HG03135 (cell line): ENCODE results near the gene DKKL1.
A peak's percentile ranks its signal among the peaks of the same experiment; 100 is the strongest.

Experiments
- ATAC-seq: cut with Tn5 transposase; IDR thresholded peaks from one replicate; pipeline ENCODE4 v1.9.1; 2021; ENCODE audit warnings: mild to moderate bottlenecking, moderate library complexity; ENCODE audit not compliant: unreplicated experiment

The DKKL1 gene

DNA sequence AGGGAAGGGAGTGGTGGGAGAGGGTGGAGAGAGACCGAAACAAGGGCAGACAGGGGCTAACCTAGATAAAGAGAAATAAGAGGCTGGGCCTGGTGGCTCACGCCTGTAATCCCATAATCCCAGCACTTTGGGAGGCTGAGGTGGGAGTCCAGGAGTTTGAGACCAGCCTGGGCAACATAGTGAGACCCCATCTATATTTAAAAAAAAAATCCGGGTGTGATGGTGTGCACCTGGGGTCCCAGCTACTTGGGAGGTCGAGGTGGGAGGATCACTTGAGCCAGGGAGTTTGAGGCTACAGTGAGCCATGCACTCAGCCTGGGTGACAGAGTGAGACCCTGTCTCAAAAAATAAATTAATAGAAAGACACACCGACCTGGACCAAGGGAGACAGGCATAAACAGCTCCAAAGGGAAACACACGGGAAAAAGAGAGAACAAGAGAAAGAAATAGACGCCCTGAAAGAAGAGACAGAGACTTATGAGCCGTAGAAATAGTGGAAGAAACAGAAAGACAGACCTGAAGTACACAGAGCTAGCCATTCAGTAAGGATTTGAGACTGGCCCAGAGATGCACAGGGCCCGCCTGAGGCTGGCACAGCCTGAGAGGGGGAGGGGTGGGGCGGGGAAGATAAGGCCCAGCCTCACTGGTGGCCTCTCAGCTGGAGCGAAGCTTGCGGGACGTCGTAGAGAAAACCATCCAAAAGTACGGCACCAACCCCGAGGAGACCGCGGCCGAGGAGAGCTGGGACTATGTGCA, 26.2 kb upstream of the DKKL1 start:
- no peak for ATAC-seq

DNA sequence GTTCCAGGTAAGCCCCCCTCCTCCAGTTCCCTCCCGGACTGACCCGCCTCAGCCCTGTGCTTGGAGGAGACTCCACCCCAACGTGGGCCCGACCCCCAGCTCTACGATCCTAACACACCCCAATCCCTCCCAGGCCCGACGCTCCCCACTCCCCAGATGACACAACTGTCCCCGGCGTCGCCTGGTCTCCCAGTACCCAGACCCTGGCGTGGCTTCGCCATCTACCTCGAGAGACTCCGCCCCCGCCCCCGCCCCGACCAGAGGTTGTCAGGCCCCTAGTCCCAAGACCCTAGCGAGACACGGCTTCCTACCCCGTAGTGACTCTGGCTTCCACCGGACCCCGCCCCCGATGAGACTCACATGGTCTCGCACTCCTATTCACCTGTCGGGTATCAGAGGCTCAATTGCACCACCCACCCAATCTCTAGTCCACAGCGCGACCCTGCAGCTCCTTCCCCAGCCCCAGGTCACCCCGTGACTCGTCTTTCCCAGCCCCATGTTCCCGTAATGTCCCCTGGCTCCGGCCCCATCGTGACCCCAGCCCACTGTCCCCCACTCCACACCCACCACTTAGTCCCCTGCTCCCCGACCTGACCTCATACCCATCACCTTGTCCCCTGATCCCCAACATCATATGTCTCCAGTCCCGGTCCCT, 25.5 kb upstream of the DKKL1 start:
- no peak for ATAC-seq

DNA sequence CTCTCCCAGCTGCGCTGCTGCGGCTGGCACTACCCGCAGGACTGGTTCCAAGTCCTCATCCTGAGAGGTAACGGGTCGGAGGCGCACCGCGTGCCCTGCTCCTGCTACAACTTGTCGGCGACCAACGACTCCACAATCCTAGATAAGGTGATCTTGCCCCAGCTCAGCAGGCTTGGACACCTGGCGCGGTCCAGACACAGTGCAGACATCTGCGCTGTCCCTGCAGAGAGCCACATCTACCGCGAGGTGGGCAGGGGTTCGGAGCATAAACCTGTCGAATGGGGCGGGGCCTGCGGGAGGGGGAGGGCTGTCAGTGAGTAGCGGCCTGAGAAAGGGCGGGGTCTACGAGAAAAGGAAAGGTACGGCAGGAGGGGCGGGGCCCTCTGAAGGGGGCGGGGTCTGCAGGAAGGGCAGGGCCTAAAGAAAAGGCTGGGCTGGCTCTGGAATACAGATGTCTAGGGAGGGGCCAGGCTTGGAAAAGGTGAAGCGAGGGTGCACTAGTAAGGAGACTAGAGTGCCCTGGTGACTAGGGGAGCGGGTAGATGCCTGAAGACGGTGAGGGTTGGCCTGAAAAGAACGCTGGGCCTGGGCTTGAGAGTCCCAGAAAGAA, 24.9 kb upstream of the DKKL1 start:
- no peak for ATAC-seq

DNA sequence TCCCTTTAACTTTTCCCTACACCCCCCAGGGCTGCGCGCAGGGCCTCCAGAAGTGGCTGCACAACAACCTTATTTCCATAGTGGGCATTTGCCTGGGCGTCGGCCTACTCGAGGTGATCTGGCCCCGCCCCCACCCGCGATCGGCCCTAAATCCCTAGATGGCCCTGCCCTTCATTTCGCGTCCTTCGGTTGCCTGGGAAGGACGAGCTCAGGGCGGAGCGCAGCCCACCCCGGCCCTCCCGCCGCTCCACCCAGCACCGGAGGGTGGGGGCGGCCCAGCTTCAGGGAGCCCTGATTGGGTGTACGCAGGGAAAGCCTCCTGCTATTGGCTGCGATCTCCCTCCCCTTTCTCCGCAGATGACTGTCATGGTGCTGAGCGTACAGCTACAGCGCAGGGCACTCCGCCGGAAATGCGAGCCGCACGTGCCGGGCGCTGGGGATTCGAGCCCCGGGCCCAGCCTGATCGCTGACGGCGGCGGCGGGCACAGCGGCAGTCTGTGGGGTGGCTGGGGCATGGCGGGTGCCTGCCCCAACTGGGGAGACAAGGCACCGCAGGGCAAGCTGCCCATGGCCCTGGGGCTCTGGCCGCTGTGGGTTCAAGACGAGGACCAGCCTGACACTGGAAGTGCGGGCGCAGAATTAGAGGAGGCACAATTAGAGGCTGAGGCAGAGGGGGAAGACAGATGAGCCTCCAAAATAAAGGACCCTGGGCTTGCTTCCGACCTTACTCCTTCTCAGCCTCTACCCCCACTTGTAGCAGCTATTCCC, 24.2 kb upstream of the DKKL1 start:
- no peak for ATAC-seq

DNA sequence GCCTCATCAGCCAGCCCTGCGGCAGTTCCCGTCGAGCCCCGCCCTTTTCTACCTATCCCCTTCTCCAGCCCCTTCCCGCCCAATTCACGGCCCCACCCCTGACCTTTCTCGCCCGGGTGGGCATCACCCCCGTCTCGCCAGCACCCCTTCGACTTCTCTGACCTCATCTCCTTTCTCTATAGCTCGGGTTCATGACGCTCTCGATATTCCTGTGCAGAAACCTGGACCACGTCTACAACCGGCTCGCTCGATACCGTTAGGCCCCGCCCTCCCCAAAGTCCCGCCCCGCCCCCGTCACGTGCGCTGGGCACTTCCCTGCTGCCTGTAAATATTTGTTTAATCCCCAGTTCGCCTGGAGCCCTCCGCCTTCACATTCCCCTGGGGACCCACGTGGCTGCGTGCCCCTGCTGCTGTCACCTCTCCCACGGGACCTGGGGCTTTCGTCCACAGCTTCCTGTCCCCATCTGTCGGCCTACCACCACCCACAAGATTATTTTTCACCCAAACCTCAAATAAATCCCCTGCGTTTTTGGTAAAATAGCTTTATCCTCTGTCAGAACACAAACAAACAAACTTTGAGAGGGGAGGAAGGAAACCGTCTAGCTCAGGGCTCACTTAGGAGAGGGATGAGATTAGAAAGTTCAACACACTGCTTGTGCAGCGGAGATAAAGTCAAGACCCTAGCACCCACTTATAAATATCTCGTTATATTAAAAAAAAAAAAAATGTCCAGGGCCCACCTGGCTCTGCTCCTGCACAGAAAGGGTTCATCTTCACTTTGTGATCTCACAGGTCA, 23.4 kb upstream of the DKKL1 start:
- ATAC-seq: peak; percentile 77

DNA sequence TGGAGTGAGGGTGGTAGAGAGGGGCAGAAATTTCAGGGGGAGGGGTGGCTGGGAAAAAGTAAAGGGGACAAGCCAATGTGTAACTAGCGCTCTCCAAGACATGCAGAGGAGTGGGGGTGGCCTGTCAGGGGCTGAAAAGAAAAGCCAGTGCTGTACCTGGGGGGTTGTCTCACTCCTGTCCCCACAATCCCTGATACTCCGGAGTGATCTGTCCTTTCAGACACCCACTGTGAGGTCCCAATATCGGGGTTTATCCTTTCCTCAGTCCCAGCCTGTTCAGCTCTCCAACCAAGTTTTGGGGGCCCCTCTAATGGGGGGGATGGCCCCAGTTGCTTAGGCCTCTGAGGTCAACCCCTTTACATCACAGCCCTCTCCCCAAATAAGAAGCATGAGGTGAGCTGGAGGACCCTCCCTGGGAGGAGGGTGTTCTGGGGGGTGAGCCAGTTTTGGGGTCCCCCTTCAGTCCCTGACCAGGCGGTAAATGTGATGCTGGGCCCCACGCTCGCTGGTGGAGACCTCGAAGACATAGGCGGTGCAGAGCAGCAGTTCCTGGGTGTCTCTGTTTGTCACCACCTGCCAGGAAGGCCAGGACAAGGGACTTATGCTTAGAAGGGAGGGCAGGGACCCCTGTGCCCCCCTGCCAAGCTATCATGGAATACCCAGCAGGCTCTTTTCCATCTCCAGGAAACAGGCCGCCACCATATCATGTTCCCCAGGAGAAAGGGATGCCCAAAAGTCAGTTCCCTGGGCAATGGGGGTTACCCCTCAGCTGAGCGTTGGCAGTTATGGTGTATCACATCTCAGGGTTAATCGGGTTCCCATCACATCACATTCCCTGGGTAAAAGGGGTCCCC, 22.6 kb upstream of the DKKL1 start:
- peak; percentile 4 for ATAC-seq

DNA sequence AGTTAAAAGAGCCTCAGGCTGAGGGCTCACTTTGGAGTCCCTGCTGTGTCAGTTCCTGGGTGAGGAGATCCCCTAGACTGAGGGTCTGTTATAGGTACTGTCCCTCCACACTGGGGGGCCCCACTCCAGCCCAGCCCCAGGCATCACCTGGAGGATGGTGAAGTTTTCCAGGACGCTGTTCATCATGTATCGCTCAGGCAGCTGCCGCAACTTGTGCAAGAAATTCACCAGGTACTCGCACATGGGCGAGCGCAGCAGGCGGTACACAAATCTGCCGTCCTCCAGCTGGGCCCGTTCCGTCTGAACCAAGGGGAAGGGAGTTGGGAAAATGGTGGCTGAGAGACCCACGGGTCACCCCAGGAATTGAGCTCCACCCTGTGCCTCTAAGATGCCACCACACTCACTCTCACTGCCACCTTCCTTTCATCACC, 21.4 kb upstream of the DKKL1 start:
- ATAC-seq: no peak

DNA sequence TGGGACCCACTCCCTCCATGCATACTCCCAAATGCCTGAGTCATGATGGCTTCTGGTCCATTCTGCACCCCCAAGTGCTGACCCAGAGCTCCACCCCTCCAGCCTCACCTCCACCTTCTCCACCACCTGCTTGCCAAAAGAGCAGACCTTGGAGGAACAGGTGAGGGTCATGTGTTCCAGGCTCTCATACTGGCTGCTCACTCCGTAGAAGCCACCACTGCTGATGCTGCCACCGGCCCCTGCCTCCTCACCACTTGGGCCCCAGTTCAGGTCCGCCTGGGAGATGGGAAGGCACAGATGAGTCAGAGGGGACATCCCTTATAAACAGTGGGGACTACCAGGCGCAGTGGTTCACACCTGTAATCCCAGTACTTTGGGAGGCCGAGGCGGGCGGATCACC, 20.6 kb upstream of the DKKL1 start:
- no peak for ATAC-seq

DNA sequence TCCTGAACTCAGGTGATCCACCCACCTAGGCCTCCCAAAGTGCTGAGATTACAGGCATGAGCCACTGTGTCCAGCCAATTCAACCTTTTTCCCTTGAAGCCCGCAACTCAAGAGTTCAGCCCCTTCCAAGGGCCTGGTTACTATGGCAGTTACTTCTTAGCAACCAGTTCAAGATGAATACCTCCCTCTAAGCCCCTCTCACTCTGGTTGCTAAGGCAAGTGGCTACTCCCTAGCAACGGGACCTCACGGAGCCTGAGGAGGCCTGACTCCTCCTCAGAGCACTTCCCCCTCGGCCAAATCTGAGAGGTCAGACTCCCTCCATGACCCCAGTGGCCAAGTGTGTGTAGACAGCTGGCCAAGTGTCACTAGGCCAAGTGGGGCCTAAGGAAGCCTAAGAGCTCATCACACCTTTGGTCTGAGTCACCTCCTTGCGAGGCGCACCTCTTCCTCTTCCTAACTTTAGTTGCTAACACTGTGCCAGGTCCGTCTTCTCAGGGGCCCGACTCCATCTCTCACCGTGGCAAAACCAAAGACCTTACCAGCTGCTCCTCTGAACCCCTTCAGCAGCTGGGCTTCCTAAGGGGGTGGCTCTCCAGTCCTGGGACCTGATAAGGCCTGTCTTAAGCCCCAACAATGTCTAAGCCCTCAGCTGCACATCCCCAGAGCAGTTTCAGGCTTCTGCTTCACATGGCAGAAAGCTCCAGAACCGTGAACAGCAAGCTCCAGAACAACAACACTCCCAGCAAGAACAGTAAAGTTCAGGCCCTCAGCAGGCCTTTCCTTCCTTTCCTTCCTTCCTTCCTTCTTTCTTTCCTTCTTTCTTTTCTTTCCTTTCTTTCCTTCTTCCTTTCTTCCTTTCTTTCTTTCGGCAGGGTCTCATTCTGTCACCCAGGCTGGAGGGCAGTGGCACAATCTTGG, 18.9 kb upstream of the DKKL1 start:
- no peak for ATAC-seq

DNA sequence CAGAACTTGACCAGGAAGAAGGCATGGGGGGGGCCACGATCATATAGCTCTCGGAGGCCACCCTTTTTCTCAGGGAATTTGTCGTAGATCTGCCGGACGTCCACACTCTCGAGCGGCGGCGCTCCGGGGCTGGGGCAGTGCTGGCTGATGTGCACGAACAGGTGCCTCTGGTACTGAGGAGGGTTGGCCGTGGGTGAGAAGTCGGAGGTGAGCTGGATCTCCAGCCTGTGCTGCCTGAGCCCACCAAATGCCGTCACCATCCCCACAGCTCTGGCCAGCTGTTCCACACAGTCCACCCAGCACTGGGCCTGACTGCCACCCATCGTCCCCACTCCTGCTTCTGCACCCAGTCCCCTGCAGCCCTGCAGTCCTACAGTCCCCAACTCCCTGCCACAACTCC, 16.5 kb upstream of the DKKL1 start:
- ATAC-seq: no peak

DNA sequence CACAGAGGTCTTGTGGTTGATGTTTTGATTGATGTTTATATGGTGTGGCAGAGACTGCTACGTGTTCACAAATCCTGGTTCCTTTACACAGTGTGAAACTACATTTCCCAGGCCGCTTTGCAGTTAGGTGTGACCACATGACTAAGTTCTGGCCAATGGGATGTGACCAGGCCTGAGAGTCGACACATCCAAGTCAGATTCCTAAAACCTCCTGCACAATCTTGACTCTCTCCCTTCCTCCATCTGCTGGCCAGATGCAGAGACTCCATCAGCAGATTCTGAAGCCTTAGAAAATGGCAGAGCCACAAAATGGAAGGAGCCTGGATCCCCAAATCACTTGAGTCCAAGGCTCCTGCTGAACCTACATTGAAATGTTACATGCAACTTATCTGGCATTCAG, 15.8 kb upstream of the DKKL1 start:
- no peak for ATAC-seq

DNA sequence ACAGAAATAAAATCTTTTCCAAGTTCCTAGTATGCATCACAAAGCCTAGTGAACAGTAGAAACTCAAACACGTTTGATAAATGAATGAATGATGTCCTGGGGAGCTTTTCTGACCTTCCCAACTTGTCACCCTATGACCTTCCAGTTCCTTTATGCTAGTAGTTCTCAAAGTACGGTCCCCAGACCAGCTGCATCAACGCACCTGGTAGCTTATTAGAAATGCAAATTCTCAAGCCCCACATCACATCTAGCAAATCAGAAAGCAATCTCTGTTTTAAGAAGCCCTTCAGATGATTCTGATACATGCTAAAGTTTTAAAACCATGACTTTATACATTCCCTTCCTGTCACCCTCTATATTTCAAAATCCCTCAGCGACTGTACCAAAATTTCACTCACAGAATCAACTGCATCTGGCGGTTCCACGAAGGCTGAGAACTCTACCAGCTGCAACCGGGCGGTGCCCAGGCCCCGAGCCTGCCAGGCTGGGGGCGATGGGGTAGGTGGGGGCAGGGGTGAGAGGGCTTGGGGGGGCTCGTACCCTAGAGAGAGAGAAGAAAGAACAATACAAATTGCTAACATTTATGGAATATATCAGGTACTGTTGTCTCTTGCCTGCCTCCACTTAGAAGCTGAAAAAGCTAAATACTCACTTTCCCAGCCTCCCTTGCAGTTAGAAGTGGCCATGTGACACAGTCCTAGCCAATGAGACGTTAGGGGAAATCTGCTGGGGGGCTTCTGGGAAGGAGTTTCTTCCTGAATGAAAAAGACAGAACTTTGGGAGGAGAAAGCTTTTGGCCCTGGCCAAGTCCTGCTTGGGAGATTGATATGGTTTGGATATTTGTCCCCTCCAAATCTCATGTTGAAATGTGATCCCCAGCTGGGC, 15.1 kb upstream of the DKKL1 start:
- ATAC-seq: no peak

DNA sequence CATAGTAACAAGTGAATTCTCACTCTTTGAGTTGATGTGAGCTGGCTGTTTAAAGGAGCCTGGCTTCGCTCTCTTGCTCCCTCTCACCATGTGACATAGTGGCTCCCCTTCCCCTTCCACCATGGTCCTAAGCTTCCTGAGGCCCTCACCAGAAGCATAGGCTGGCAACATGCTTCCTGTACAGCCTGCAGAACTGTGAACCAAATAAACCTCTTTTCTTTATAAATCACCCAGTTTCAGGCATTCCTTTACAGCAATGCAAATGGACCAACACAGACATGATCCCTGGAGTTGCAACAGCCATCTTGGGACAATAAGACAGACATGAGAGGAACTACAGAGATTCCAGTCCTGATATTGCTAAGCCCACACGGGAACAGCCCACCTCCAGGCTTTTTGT, 14.1 kb upstream of the DKKL1 start:
- no peak for ATAC-seq

DNA sequence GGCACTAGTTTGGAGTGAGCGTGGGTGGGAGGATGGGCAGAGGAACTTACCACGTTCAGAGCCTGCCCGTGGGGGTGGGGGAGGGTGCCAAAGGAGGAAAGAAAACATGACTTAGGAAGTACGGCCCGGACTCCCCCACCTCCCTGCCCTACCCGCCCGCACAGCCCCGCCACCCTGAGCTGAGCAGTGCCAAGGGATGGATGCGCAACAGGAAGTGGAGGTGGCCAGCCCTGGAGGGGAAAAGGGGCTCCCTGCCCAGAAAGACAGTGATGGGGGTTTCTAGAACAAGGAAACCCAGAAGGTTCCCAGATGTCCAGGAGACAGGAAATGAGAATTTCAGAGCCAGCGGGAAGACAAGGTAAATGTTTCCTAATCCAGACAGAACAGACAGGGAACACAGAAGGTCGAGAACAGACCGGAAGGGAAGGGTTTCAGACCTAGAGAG, 7.7 kb upstream of the DKKL1 start:
- no peak for ATAC-seq

DNA sequence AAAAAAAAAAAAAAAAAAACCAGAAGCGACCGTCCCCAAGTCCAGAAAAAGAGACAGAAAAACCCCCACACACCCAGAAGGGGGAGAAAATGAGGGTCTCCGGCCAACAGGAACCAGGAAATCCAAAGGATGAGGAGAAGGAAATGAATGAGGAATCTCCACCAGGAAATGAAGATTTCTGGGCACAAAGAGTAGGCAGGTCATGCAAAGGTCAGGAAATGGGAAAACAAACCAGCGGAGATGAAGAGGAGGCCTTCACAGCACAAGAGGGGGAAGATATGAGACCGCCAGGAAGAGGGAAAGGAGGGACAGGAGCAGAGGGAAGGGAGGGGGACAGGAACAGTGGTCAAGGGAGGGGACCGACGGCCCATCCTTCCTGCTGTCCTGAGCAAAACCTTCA, 7.3 kb upstream of the DKKL1 start:
- ATAC-seq: no peak

DNA sequence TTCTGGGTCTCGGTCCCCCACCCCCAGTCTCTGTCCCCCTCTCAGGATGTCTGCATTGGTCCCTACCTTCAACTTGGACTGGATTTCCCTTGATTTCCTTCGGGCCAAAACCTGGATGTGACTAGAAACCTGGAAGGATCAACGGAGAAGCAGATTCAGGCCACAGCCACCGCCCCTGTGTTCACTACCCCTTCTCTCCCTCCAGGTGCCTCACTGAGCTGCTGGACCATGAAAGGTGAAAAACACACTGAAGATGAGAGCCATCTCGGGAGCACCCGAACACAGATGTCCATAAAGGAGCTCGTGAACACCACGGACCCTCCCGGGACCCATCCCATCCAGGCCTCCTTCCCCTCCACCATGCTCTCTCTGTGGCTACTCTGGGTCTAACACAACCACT, 6.5 kb upstream of the DKKL1 start:
- no peak for ATAC-seq
